Stimulated activated naive B cell treated with anti-CD40 and anti-IgM and Interleukin-4, amounts not matched to agents 10 μg/mL and 1 μg/mL and 100 μg/mL, for 72 hours (primary cell): ENCODE measurements around the gene CERS3.

ENCODE experiments used
- ATAC-seq, 2 donors: fragments of 150-1000 bp; cut with Tn5 transposase; replicated peaks; 2 replicates each; pipeline ENCODE4 v1.10.0; 2021; ENCODE audit warnings: moderate library complexity in 1 of 2
- DNase-seq: peaks from one replicate; pipeline ENCODE4 v3.0.0; 2021
- H3K27ac Mint-ChIP-seq: one replicate; pipeline ENCODE4 v1.8.0; 2022; ENCODE audit warnings: mild to moderate bottlenecking, mixed read lengths
- H3K27me3 Mint-ChIP-seq, 2 donors: one replicate each; pipeline ENCODE4 v1.8.0; 2022; ENCODE audit warnings: mixed read lengths in 2 of 2
- H3K36me3 Mint-ChIP-seq, 2 donors: one replicate each; pipeline ENCODE4 v1.8.0; 2022; ENCODE audit warnings: mixed read lengths in 2 of 2, mild to moderate bottlenecking in 1 of 2
- H3K4me1 Mint-ChIP-seq, 2 donors: one replicate each; pipeline ENCODE4 v1.8.0; 2022; ENCODE audit warnings: mixed read lengths in 2 of 2, mild to moderate bottlenecking in 1 of 2
- H3K4me3 Mint-ChIP-seq, 2 donors: one replicate each; pipeline ENCODE4 v1.8.0; 2022; ENCODE audit warnings: mild to moderate bottlenecking in 2 of 2, mixed read lengths in 2 of 2, moderate library complexity in 1 of 2
- H3K9me3 Mint-ChIP-seq, 2 donors: one replicate each; pipeline ENCODE4 v1.8.0; 2022; ENCODE audit warnings: mixed read lengths in 2 of 2, mild to moderate bottlenecking in 1 of 2

The CERS3 gene

DNA sequence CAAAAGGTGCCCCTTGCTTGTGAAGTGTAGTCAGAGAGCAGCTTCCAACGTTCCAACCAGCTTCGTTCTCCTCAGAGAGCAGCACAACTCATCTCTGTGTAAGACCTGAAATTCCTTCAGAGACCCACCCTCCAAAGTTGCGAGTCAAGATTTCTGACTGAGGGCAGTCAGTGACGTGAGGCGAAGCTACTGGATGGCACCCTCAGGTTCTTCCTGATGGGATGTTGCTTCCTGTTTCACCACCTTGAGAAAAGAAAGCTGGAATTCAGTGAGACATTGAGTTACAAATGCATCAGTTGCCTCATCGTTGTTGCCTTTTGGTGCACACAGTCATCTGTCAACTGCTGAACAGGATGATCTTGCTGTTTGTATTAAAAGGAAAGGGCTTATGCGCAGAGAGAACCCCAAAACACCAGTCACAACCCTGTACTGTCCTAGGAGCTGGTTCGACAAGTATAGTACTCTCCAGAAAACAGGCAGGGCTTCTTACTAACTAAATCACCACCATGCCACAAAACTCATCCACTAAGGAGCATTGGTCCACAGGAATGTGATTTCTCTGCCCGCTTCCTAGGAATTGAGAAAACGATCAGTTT, at the start of gene CERS3:
TSS of gene CERS3 (minus strand) at position 118 of the 596 bp plus-strand sequence. CDS start 27,101 bp downstream, outside the sequence.
- no peak for DNase-seq
- Mint-ChIP-seq H3K27ac (no peak within 1 kb of the TSS), H3K9me3 (no peaks in the 10 kb centered on the region), H3K4me3 (no peak within 1 kb of the TSS), H3K27me3 (peaks cover 29 to 44% of the 10 kb centered on the region in 2 donors), H3K36me3 (no peaks in the 10 kb centered on the region), H3K4me1 (no peaks in the 10 kb centered on the region)
- no peak for ATAC-seq

DNA sequence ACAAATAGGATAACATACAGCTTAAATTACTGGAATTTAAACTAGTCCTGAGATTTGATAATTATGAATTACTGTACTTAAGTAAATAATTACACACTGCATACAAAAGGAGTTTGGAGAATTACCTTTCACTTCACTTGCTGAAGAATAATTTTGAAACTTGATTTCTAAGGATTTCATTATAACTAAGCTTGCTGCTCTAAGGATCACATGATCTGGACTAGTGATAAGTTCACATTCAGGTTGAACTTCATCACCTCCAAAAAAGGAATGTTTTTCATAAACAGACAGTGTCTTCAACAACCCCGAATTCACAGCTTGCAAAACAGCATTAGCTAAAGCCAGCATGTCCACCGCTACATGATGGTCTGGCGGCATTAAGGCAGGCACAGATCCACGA, 44.8 kb upstream of the CERS3 start:
- Mint-ChIP-seq H3K36me3 (peaks cover 22 to 37% of the 10 kb centered on the region in 2 donors), H3K4me3 (no peak overlapping the region), H3K27ac (no peak overlapping the region), H3K27me3 (no peaks in the 10 kb centered on the region), H3K9me3 (no peaks in the 10 kb centered on the region), H3K4me1 (peaks cover 0 to 5% of the 10 kb centered on the region in 2 donors)
- ATAC-seq: no peak
- DNase-seq: no peak

DNA sequence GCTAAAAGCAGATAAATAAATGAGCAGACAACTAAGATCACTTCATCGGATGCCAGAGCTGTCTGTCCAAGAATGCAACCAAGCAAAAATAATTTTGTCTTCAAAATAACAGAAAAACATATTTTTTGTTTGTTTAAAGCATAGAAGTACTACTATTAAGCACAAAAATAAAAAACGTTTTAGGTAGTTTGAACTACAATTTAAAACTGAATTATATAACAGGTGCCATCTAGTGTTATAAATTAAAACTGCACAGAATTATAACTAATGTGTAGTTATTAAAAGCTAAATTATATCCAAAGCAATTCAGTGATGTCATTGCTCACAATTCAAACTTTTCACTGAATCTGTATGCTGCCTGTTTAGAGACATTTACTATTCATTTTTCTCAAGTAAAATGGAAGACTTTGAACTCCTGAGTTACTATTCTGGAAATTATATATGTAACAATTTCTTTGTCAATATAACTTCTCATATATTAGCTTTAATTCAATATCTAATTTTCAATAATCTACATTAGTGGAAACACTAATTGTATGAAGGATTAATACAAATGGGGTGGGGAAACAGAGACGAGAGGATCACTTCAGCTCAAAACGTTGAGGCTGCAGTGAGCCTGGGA, 43.7 kb upstream of the CERS3 start:
- H3K27me3 Mint-ChIP-seq: no peaks in the 10 kb centered on the region
- no peaks in the 10 kb centered on the region for H3K9me3 Mint-ChIP-seq
- H3K27ac Mint-ChIP-seq: no peak overlapping the region
- H3K36me3 Mint-ChIP-seq: peaks cover 20 to 37% of the 10 kb centered on the region in 2 donors
- ATAC-seq (no peak), DNase-seq (no peak)
- no peak overlapping the region for H3K4me3 Mint-ChIP-seq
- H3K4me1 Mint-ChIP-seq: peaks cover 0 to 5% of the 10 kb centered on the region in 2 donors

- H3K27ac Mint-ChIP-seq: no peak overlapping the region
- no peak overlapping the region for H3K4me3 Mint-ChIP-seq
- ATAC-seq (no peak), DNase-seq (no peak)
- peaks cover 20 to 34% of the 10 kb centered on the region in 2 donors for H3K36me3 Mint-ChIP-seq
- H3K9me3 Mint-ChIP-seq: no peaks in the 10 kb centered on the region
- H3K27me3 Mint-ChIP-seq: no peaks in the 10 kb centered on the region
- no peaks in the 10 kb centered on the region for H3K4me1 Mint-ChIP-seq
Observed at GRCh38 chr15:100571592-100572167, 42.9 kb upstream of the CERS3 start.

DNA sequence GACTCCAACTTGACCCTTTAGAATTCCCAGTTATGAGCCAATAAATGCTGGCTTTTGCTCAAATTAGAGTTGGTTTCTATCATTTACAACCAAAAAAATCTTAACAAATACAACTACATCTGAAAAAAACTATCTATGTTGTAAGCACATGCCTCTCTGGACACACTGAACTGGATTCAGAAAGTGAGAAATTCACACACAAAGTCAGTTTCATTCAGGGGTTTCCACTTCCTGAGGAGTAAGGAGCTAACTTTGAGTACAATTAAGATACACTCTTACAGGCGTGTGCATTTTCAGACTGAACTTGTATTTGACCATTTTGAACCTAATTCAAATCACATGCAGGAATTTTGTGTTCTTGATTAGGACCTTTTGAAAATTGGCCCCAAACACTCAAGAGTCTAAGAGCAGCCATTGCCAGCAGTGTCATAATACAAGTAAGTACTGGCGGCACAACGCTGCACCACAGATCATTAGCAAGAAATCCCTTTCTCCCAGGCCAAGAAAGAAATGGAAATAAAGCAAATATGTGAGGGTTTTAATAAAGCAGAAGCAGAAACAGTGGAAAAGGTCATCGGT, 42.1 kb upstream of the CERS3 start:
- Mint-ChIP-seq H3K4me3 (no peak overlapping the region), H3K4me1 (no peaks in the 10 kb centered on the region), H3K9me3 (no peaks in the 10 kb centered on the region), H3K27ac (no peak overlapping the region), H3K36me3 (peaks cover 24 to 30% of the 10 kb centered on the region in 2 donors), H3K27me3 (no peaks in the 10 kb centered on the region)
- DNase-seq (no peak), ATAC-seq (no peak)

- Mint-ChIP-seq H3K4me3 (no peak overlapping the region), H3K27ac (no peak overlapping the region), H3K9me3 (no peaks in the 10 kb centered on the region), H3K27me3 (no peaks in the 10 kb centered on the region), H3K4me1 (no peaks in the 10 kb centered on the region), H3K36me3 (peaks cover 22 to 31% of the 10 kb centered on the region in 2 donors)
- ATAC-seq: no peak
- no peak for DNase-seq
Observed at GRCh38 chr15:100570275-100570674, 41.5 kb upstream of the CERS3 start.

DNA sequence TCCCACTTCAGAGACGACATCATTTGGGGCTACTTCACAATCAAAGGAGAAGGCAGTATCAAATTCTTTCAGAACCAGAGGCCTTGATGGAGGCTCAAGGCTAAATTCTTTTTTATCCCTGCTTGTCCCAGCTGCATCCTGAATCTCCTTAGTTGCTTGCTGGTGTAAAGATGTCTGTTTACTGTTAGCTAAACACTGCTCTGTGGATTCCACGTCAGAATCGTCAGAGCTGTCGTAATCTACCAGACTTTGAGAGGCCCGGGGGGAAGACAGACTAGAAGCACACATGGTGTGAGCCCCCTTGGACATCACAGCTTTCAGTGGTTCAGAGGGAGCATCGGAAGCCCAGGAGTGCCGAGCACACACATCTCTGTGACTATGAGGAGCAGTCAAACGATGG, 40.6 kb upstream of the CERS3 start:
- peaks cover 27 to 37% of the 10 kb centered on the region in 2 donors for H3K36me3 Mint-ChIP-seq
- no peaks in the 10 kb centered on the region for H3K27me3 Mint-ChIP-seq
- ATAC-seq: no peak
- H3K4me1 Mint-ChIP-seq: no peaks in the 10 kb centered on the region
- H3K9me3 Mint-ChIP-seq: no peaks in the 10 kb centered on the region
- DNase-seq: no peak
- no peak overlapping the region for H3K27ac Mint-ChIP-seq
- no peak overlapping the region for H3K4me3 Mint-ChIP-seq

DNA sequence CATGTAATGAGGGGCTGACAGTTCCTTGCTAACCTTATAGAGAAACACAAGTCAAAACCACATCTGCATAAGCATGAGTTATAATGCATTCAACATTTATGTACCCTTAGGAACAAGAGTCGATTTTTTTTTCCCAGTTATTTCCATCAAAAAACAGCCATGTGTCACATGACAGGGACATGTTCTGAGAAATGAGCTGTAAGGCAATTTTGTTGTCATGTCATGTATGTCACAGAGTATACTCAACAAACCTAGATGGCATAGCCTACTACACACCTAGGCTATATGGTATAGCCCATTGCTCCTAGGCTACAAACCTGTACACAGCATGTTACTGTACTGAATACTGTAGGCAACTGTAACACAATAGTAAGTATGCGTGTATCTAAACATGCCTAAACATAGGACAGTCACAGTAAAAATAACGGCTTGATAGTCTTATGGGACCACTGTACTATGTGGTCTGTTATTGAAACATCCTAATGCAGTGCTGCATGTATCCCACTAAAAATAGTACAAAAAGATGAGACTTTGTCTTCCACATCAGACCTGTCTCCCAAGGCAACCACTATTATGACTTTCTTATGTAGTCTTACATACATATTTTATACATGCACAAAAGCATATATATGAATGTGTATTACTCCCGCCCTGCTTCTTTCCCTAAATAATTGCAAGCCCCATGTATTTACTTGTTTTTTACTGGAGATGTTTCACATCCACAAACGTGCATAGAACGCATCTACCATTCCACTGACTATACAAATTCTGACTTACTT, 38.3 kb upstream of the CERS3 start:
- no peaks in the 10 kb centered on the region for H3K4me1 Mint-ChIP-seq
- DNase-seq (no peak), ATAC-seq (no peak)
- H3K4me3 Mint-ChIP-seq: no peak overlapping the region
- H3K27me3 Mint-ChIP-seq: no peaks in the 10 kb centered on the region
- H3K36me3 Mint-ChIP-seq: peaks cover 30 to 40% of the 10 kb centered on the region in 2 donors
- no peaks in the 10 kb centered on the region for H3K9me3 Mint-ChIP-seq
- H3K27ac Mint-ChIP-seq: no peak overlapping the region

DNA sequence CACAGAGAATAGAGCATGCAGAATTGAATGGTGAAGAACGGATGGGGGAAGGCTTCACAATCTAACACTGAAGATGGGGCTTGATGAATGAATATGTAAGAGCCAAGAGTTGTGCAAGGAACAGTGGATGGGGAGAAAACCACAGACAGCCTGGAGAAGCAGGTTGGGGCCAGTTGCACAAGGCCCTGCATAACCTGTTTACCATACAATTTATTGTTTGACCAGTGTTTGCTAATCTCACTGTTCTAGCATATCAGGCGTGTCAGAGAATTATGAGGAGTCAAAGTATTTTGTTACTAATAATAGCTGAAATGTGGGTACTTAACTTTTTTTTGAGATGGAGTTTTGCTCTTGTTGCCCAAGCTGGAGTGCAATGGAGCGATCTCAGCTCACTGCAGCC, 36.8 kb upstream of the CERS3 start:
- no peaks in the 10 kb centered on the region for H3K4me1 Mint-ChIP-seq
- H3K36me3 Mint-ChIP-seq: peaks cover 35 to 39% of the 10 kb centered on the region in 2 donors
- H3K9me3 Mint-ChIP-seq: no peaks in the 10 kb centered on the region
- DNase-seq (no peak), ATAC-seq (no peak)
- H3K27ac Mint-ChIP-seq: no peak overlapping the region
- no peak overlapping the region for H3K4me3 Mint-ChIP-seq
- no peaks in the 10 kb centered on the region for H3K27me3 Mint-ChIP-seq

- H3K27ac Mint-ChIP-seq: no peak overlapping the region
- peaks cover 0 to 2% of the 10 kb centered on the region in 2 donors for H3K4me1 Mint-ChIP-seq
- ATAC-seq (no peak), DNase-seq (no peak)
- H3K9me3 Mint-ChIP-seq: no peaks in the 10 kb centered on the region
- H3K27me3 Mint-ChIP-seq: no peaks in the 10 kb centered on the region
- H3K4me3 Mint-ChIP-seq: no peak overlapping the region
- H3K36me3 Mint-ChIP-seq: peaks cover 31 to 42% of the 10 kb centered on the region in 2 donors
Observed at GRCh38 chr15:100560323-100560722, 31.6 kb upstream of the CERS3 start.

GRCh38 chr15:100559330-100559729, 30.6 kb upstream of the CERS3 start:
- no peak for ATAC-seq
- no peak overlapping the region for H3K27ac Mint-ChIP-seq

DNA sequence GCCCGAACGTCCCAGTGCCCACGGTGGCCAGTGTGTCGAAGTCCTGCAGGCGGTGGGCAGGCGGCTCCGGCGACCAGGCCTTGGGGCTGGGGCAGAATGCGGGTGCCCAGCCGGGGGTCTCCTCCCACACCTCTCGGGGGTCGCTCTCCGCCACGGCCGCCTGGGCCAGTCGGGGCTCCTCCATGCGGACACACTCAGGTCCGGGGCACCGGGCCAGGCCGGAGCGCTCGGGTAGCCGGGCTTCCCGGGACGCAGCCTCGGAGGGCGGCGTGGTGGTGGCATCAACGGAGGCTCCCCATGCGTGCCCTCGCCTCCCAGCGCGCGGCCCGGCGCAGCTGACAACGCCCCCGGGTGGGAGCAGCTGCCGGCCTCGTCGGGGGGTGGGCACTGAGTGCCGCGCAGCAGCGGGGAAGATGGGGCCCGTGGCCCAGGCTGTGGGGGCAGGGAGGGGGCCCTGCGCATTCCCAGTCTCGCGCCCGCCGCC, 30.1 kb upstream of the CERS3 start:
- H3K36me3 Mint-ChIP-seq: peaks cover 29 to 45% of the 10 kb centered on the region in 2 donors
- ATAC-seq (no peak), DNase-seq (no peak)
- no peaks in the 10 kb centered on the region for H3K27me3 Mint-ChIP-seq
- peaks cover 0 to 2% of the 10 kb centered on the region in 2 donors for H3K4me1 Mint-ChIP-seq
- peaks cover 0 to 2% of the 10 kb centered on the region in 2 donors for H3K9me3 Mint-ChIP-seq
- H3K27ac Mint-ChIP-seq: no peak overlapping the region
- H3K4me3 Mint-ChIP-seq: no peak overlapping the region

More at GRCh38 chr15:100559330-100559729, 30.6 kb upstream of the CERS3 start:
- Mint-ChIP-seq H3K4me1 (peaks cover 0 to 2% of the 10 kb centered on the region in 2 donors), H3K36me3 (peaks cover 25 to 42% of the 10 kb centered on the region in 2 donors), H3K4me3 (no peak overlapping the region), H3K9me3 (no peaks in the 10 kb centered on the region), H3K27me3 (no peaks in the 10 kb centered on the region)
- no peak for DNase-seq

DNA sequence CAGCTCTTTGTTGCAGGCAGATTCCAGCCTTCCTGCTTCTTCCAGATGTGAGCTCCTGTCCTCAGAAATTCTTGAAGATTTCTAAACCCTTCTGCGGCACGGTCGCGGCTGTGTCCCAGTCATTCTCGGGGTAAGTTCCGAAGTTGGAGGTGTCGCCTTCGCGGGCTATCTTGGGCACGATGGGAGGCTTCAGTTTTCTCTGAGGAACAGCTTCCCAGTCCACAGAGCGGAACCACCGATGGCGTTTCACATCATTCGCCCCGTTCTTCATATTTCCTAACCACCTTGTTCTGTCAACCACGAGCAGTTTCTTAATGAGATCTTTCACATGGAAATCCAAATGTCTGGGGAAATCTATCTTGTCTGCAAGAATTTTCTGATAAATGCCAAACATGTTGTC, 24.7 kb upstream of the CERS3 start:
- H3K4me1 Mint-ChIP-seq: peaks cover 0 to 2% of the 10 kb centered on the region in 2 donors
- H3K27ac Mint-ChIP-seq: no peak overlapping the region

GRCh38 chr15:100547961-100548360, 19.2 kb upstream of the CERS3 start:
- Mint-ChIP-seq H3K36me3 (peaks cover 14 to 18% of the 10 kb centered on the region in 2 donors), H3K9me3 (no peaks in the 10 kb centered on the region), H3K27me3 (peaks cover 0 to 21% of the 10 kb centered on the region in 2 donors), H3K4me3 (no peak overlapping the region), H3K27ac (no peak overlapping the region), H3K4me1 (no peaks in the 10 kb centered on the region)
- ATAC-seq: no peak
- DNase-seq: no peak

More for the DNA sequence above, 24.7 kb upstream of the CERS3 start:
- Mint-ChIP-seq H3K9me3 (peaks cover 0 to 2% of the 10 kb centered on the region in 2 donors), H3K4me3 (no peak overlapping the region), H3K36me3 (peaks cover 25 to 46% of the 10 kb centered on the region in 2 donors), H3K27me3 (no peaks in the 10 kb centered on the region)
- DNase-seq (no peak), ATAC-seq (no peak)
